ENCODE results near the gene RBPMS2. TPM values are rescaled to one million over a fixed set of nuclear protein-coding genes. Genes with fewer than 3 reads are reported as not detected.
"Not testable (repeated sequence)": the region's sequence is repeated elsewhere in the genome, so short reads cannot be mapped to it uniquely, and the experiment has no call there.

Gene RBPMS2
- total RNA-seq, 2 experiments from 2014 or later, result not detected

- Histone ChIP-seq H3K4me3 (ENCODE audit: low read length) (no peak overlapping the region), H3K9me3 (ENCODE audit: control insufficient read depth in 1 of 2, insufficient read depth in 1 of 2, low read length in 2 of 2) (no peaks in the 10 kb centered on the region), H3K4me1 (ENCODE audit: insufficient read depth, low read length) (no peaks in the 10 kb centered on the region), H3K27me3 (ENCODE audit: control insufficient read depth in 1 of 2, insufficient read depth in 2 of 2, low read length in 2 of 2) (peaks cover 0 to 3% of the 10 kb centered on the region in 2 experiments), H3K27ac (ENCODE audit: low read depth in 1 of 2, low read length in 2 of 2) (no peak overlapping the region), H3K36me3 (ENCODE audit: insufficient read depth, low read length) (no peaks in the 10 kb centered on the region)
- H3K27me3 Mint-ChIP-seq, result peaks cover 10% of the 10 kb centered on the region
- DNase-seq (no peak), ATAC-seq (ENCODE audit: poor library complexity) (no peak)
- no peaks in the 10 kb centered on the region for H3K36me3 Mint-ChIP-seq (ENCODE audit: low read depth)
- CTCF ChIA-PET, result no interaction called here
- no peaks in the 10 kb centered on the region for H3K4me1 Mint-ChIP-seq (ENCODE audit: low read depth)
- no peak overlapping the region for H3K4me3 Mint-ChIP-seq
- H3K27ac Mint-ChIP-seq, result no peak overlapping the region
- no peaks in the 10 kb centered on the region for H3K9me3 Mint-ChIP-seq
- TF ChIP-seq CTCF (IDR thresholded peaks at IDR 0.05), result no peak
- intact Hi-C loops (cut with DNase I, micrococcal nuclease), result no loop called here
- POLR2A ChIA-PET, result no interaction called here
These were observed 31.7 kb downstream of the RBPMS2 start for GRCh38 chr15:64743691-64744090.

- Histone ChIP-seq H3K36me3 (ENCODE audit: insufficient read depth, low read length) (no peaks in the 10 kb centered on the region), H3K27me3 (ENCODE audit: control insufficient read depth in 1 of 2, insufficient read depth in 2 of 2, low read length in 2 of 2) (peaks cover 0 to 3% of the 10 kb centered on the region in 2 experiments), H3K4me1 (ENCODE audit: insufficient read depth, low read length) (no peaks in the 10 kb centered on the region), H3K9me3 (ENCODE audit: control insufficient read depth in 1 of 2, insufficient read depth in 1 of 2, low read length in 2 of 2) (no peaks in the 10 kb centered on the region), H3K27ac (ENCODE audit: low read depth in 1 of 2, low read length in 2 of 2) (no peak overlapping the region), H3K4me3 (ENCODE audit: low read length) (no peak overlapping the region)
- no peak overlapping the region for H3K27ac Mint-ChIP-seq
- DNase-seq (no peak), ATAC-seq (ENCODE audit: poor library complexity) (no peak)
- H3K9me3 Mint-ChIP-seq, result no peaks in the 10 kb centered on the region
- ChIA-PET CTCF (no interaction called here), POLR2A (no interaction called here)
- no peak overlapping the region for H3K4me3 Mint-ChIP-seq
- intact Hi-C loops (cut with DNase I, micrococcal nuclease), result no loop called here
- no peak for TF ChIP-seq CTCF (IDR thresholded peaks at IDR 0.05)
- no peaks in the 10 kb centered on the region for H3K36me3 Mint-ChIP-seq (ENCODE audit: low read depth)
- H3K27me3 Mint-ChIP-seq, result peaks cover 10% of the 10 kb centered on the region
- no peaks in the 10 kb centered on the region for H3K4me1 Mint-ChIP-seq (ENCODE audit: low read depth)
These were observed 32.5 kb downstream of the RBPMS2 start for GRCh38 chr15:64742921-64743320.

GRCh38 chr15:64742385-64742784 is 33.0 kb downstream of the RBPMS2 start:
- Mint-ChIP-seq H3K27ac (no peak overlapping the region), H3K27me3 (peaks cover 5% of the 10 kb centered on the region), H3K36me3 (ENCODE audit: low read depth) (no peaks in the 10 kb centered on the region), H3K4me3 (no peak overlapping the region), H3K4me1 (ENCODE audit: low read depth) (no peaks in the 10 kb centered on the region), H3K9me3 (no peaks in the 10 kb centered on the region)
- Histone ChIP-seq H3K27ac (ENCODE audit: low read depth in 1 of 2, low read length in 2 of 2) (no peak overlapping the region), H3K4me3 (ENCODE audit: low read length) (no peak overlapping the region), H3K4me1 (ENCODE audit: insufficient read depth, low read length) (no peaks in the 10 kb centered on the region), H3K36me3 (ENCODE audit: insufficient read depth, low read length) (no peaks in the 10 kb centered on the region), H3K27me3 (ENCODE audit: control insufficient read depth in 1 of 2, insufficient read depth in 2 of 2, low read length in 2 of 2) (peaks cover 0 to 3% of the 10 kb centered on the region in 2 experiments), H3K9me3 (ENCODE audit: control insufficient read depth in 1 of 2, insufficient read depth in 1 of 2, low read length in 2 of 2) (no peaks in the 10 kb centered on the region)
- intact Hi-C loops (cut with DNase I, micrococcal nuclease), result no loop called here
- DNase-seq (no peak), ATAC-seq (ENCODE audit: poor library complexity) (no peak)
- POLR2A ChIA-PET, result no interaction called here
- TF ChIP-seq CTCF (IDR thresholded peaks at IDR 0.05), result no peak
- CTCF ChIA-PET, result no interaction called here

- CTCF ChIA-PET, result interaction anchor here (1.2 kb wide), 1 partner anchor 164 kb away, joined by 4 read pairs; no protein-coding TSS in a partner anchor
- H3K4me3 ChIP-seq (ENCODE audit: low read length); H3K9me3 Mint-ChIP-seq; H3K9me3 ChIP-seq (ENCODE audit: control insufficient read depth in 1 of 2, insufficient read depth in 1 of 2, low read length in 2 of 2); POLR2A ChIA-PET; DNase-seq; H3K27me3 ChIP-seq (ENCODE audit: control insufficient read depth in 1 of 2, insufficient read depth in 2 of 2, low read length in 2 of 2); H3K4me3 Mint-ChIP-seq; H3K36me3 ChIP-seq (ENCODE audit: insufficient read depth, low read length); H3K4me1 Mint-ChIP-seq (ENCODE audit: low read depth); H3K4me1 ChIP-seq (ENCODE audit: insufficient read depth, low read length); H3K27me3 Mint-ChIP-seq; H3K27ac ChIP-seq (ENCODE audit: low read depth in 1 of 2, low read length in 2 of 2); ATAC-seq (ENCODE audit: poor library complexity); H3K27ac Mint-ChIP-seq; H3K36me3 Mint-ChIP-seq (ENCODE audit: low read depth); intact Hi-C loops (cut with DNase I, micrococcal nuclease): not testable (repeated sequence)
These were observed 33.7 kb downstream of the RBPMS2 start for GRCh38 chr15:64741708-64742107.
